B cell (primary cell): ENCODE data around the gene KMT2C. TPM values are rescaled to one million over a fixed set of nuclear protein-coding genes. Genes with fewer than 3 reads are reported as not detected.
"Not testable (repeated sequence)": the region's sequence is repeated elsewhere in the genome, so short reads cannot be mapped to it uniquely, and the experiment has no call there.

Experiments
- ATAC-seq: fragments of 200-7000 bp; cut with Tn5 transposase; one replicate; pipeline ENCODE4 v1.10.0; 2021; ENCODE audit warnings: low read depth, mild to moderate bottlenecking, moderate number of reproducible peaks, moderate library complexity
- CTCF ChIA-PET: fragments of 350-600 bp; sonication (Branson Sonifier 250); formaldehyde crosslinking; loops from one replicate; lab custom pipeline; 2021; ENCODE audit warnings: antibody characterized with exemption, inconsistent platforms; lab: Charles Lee
- POLR2A ChIA-PET: fragments of 350-600 bp; sonication (Branson Sonifier 250); formaldehyde crosslinking; loops from one replicate; lab custom pipeline; 2021; ENCODE audit warnings: antibody characterized with exemption; lab: Charles Lee
- DNase-seq: peaks from one replicate; pipeline ENCODE4 v3.0.0; 2013
- H2AFZ ChIP-seq: 2 replicates; pipeline ENCODE4 v1.6.1; 2012; ENCODE audit warnings: mild to moderate bottlenecking, low read depth, low read length; ENCODE audit not compliant: insufficient read depth, poor library complexity, severe bottlenecking
- H3K27ac ChIP-seq, 2 donors: 1 replicate in 1 of 2; 2 replicates in 1 of 2; pipeline ENCODE4 v1.5.1; 2012 to 2013; ENCODE audit warnings: low read length in 2 of 2, mild to moderate bottlenecking in 2 of 2, moderate library complexity in 1 of 2
- H3K27me3 ChIP-seq, 4 experiments: fragments of 200-600 bp in 1 of 4; sonication (generic) in 1 of 4; replicated peaks in 1 of 4; 1 replicate in 2 of 4; 2 replicates in 2 of 4; pipeline versions ENCODE4 v1.6.1 to v1.7.0; 2013 to 2016; ENCODE audit warnings: low read length in 3 of 4, mild to moderate bottlenecking in 2 of 4, mixed read lengths in 1 of 4, moderate library complexity in 1 of 4; ENCODE audit not compliant: insufficient read depth in 4 of 4, control insufficient read depth in 3 of 4; ENCODE audit errors: control extremely low read depth in 1 of 4
- H3K36me3 ChIP-seq, 2 experiments: replicated peaks in 1 of 2; 1 replicate in 1 of 2; 2 replicates in 1 of 2; pipeline versions ENCODE4 v1.6.1 to v1.7.1; 2013; ENCODE audit warnings: low read length in 1 of 2; ENCODE audit not compliant: insufficient read depth in 2 of 2, control insufficient read depth in 1 of 2; ENCODE audit errors: control extremely low read depth in 1 of 2, extremely low read depth in 1 of 2
- H3K4me1 ChIP-seq, 2 donors: fragments of 200-600 bp in 1 of 2; sonication (generic) in 1 of 2; 1 replicate in 1 of 2; 2 replicates in 1 of 2; pipeline versions ENCODE4 v1.5.1 to v1.6.1; 2013 to 2017; ENCODE audit warnings: low read length in 2 of 2; ENCODE audit not compliant: control insufficient read depth in 2 of 2, insufficient read depth in 2 of 2
- H3K4me2 ChIP-seq: replicated peaks from 2 replicates; pipeline ENCODE3; 2012; ENCODE audit warnings: mild to moderate bottlenecking, low read depth, low read length; ENCODE audit not compliant: poor library complexity, severe bottlenecking
- H3K4me3 ChIP-seq, 5 experiments: fragments of 200-600 bp in 1 of 5; sonication (generic) in 1 of 5; 1 replicate in 3 of 5; 2 replicates in 2 of 5; pipeline versions ENCODE4 v1.5.1 to v1.7.0; 2011 to 2016; ENCODE audit warnings: low read length in 4 of 5, mild to moderate bottlenecking in 4 of 5, low read depth in 2 of 5, control low read depth in 1 of 5, moderate library complexity in 1 of 5; ENCODE audit not compliant: insufficient read depth in 1 of 5; ENCODE audit errors: control extremely low read depth in 1 of 5, extremely low read depth in 1 of 5
- H3K79me2 ChIP-seq: fragments of 200-600 bp; sonication (generic); one replicate; pipeline ENCODE4 v1.6.0; 2016; ENCODE audit warnings: low read length; ENCODE audit not compliant: control insufficient read depth, insufficient read depth
- H3K9ac ChIP-seq: fragments of 200-600 bp; sonication (generic); 2 replicates; pipeline ENCODE4 v1.6.1; 2017; ENCODE audit warnings: mild to moderate bottlenecking, low read length, moderate library complexity
- H3K9me3 ChIP-seq, 3 donors: one replicate each; pipeline versions ENCODE4 v1.6.1 to v1.7.1; 2013; ENCODE audit warnings: low read length in 2 of 3; ENCODE audit not compliant: control insufficient read depth in 2 of 3, insufficient read depth in 1 of 3; ENCODE audit errors: control extremely low read depth in 1 of 3
- H4K20me1 ChIP-seq: 2 replicates; pipeline ENCODE4 v1.6.0; 2012; ENCODE audit warnings: mild to moderate bottlenecking, low read length; ENCODE audit not compliant: insufficient read depth, control insufficient read depth, poor library complexity, severe bottlenecking
- H3K27ac Mint-ChIP-seq: one replicate; pipeline ENCODE4 v1.8.0; 2021; ENCODE audit warnings: mixed read lengths
- H3K27me3 Mint-ChIP-seq: one replicate; pipeline ENCODE4 v1.8.0; 2021; ENCODE audit warnings: mixed read lengths
- H3K4me1 Mint-ChIP-seq: one replicate; pipeline ENCODE4 v1.8.0; 2021; ENCODE audit warnings: mixed read lengths
- H3K4me3 Mint-ChIP-seq: one replicate; pipeline ENCODE4 v1.8.0; 2021; ENCODE audit warnings: mixed read lengths
- H3K9me3 Mint-ChIP-seq: one replicate; pipeline ENCODE4 v1.8.0; 2022; ENCODE audit warnings: mixed read lengths; ENCODE audit not compliant: insufficient read depth
- EZH2 ChIP-seq: IDR thresholded peaks from 2 replicates; pipeline ENCODE4 v1.6.1; 2012; ENCODE audit warnings: borderline replicate concordance, low read depth, mild to moderate bottlenecking, moderate library complexity, low read length; ENCODE audit not compliant: insufficient read depth, poor library complexity, severe bottlenecking
- WGBS: methylation state at CpG from one replicate; pipeline ENCODE4 v1.1.5; 2013; ENCODE audit warnings: missing lambda C conversion rate; ENCODE audit not compliant: insufficient coverage; 5-methylcytosine and 5-hydroxymethylcytosine counted together
- intact Hi-C: fragments of 100-400 bp; cut with micrococcal nuclease; formaldehyde crosslinking; loops from one replicate; pipeline ENCODE4 v1.10.0; 2022
- polyA plus RNA-seq: library from polyadenylated mRNA; depleted of rRNA; stranded (reverse); fragments of >200 nt; gene quantifications from 2 replicates; pipeline ENCODE4 v1.2.3, GENCODE V29; 2012
- total RNA-seq, 2 donors: library from RNA; stranded (reverse); fragments of 120-200 nt in 1 of 2; gene quantifications; 1 replicate in 1 of 2; 2 replicates in 1 of 2; pipeline versions ENCODE4 v1.2.3 to v1.2.4, GENCODE V29; 2013 to 2022
- TF ChIP-seq, protein P1 (sequence below): fragments of 200-600 bp; IDR thresholded peaks from one replicate; pipeline ENCODE4 v1.8.0; 2022; ENCODE audit warnings: antibody characterized with exemption, mild to moderate bottlenecking

The KMT2C gene
- total and polyA plus RNA-seq, 2 donors (not counting 1 experiment from before 2014, with no cell fraction given) = 14.9 to 171 TPM

DNA sequence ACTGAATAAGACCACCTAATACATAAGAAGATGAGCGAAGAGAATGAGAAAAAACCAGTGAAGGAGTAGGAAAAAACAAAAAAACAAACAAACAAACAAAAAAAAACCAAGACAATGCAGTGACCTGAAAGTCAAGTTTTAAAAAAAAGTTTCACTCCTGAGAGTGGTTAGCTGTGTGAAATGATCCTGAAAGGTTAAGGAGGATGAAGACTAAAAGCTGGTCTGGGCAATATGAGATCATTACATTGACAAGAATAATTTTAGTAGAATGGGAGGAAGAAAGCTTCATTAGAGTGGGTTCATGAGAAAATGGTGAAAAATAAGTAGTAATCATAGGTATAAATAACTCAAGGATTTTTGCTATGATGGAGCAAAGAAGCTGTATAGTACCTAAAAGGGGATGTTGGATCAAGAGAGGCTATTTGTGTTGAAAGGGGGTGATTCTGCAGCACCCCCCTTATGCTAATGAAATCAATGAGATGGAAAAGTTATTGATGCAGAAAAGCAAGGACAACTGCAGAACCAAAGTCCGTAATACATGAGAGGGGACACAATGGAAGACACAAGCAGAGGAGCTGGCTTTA is 80.2 kb downstream of the KMT2C start:
- H3K4me3 ChIP-seq = no peak overlapping the region
- peaks cover 3 to 5% of the 10 kb centered on the region in 2 donors for H3K4me1 ChIP-seq
- H3K27ac ChIP-seq = no peak overlapping the region
- no peak overlapping the region for H3K9ac ChIP-seq
- no peaks in the 10 kb centered on the region for H3K9me3 Mint-ChIP-seq
- intact Hi-C loops = no loop called here
- peaks cover 22% of the 10 kb centered on the region for H3K4me1 Mint-ChIP-seq
- DNase-seq (no peak), ATAC-seq (no peak)
- peaks cover 69% of the 10 kb centered on the region for H3K79me2 ChIP-seq
- peaks cover 0 to 6% (median 0%) of the 10 kb centered on the region in 3 donors for H3K9me3 ChIP-seq
- ChIA-PET CTCF (no interaction called here), POLR2A (no interaction called here)
- no CpG with 5 or more reads among the region's 2 CpGs for WGBS
- H3K4me2 ChIP-seq = no peak overlapping the region
- H3K27me3 Mint-ChIP-seq = no peaks in the 10 kb centered on the region
- H4K20me1 ChIP-seq = peaks cover 29% of the 10 kb centered on the region
- no peak overlapping the region for H3K27ac Mint-ChIP-seq
- no peak overlapping the region for H2AFZ ChIP-seq
- TF ChIP-seq, protein P1, sequence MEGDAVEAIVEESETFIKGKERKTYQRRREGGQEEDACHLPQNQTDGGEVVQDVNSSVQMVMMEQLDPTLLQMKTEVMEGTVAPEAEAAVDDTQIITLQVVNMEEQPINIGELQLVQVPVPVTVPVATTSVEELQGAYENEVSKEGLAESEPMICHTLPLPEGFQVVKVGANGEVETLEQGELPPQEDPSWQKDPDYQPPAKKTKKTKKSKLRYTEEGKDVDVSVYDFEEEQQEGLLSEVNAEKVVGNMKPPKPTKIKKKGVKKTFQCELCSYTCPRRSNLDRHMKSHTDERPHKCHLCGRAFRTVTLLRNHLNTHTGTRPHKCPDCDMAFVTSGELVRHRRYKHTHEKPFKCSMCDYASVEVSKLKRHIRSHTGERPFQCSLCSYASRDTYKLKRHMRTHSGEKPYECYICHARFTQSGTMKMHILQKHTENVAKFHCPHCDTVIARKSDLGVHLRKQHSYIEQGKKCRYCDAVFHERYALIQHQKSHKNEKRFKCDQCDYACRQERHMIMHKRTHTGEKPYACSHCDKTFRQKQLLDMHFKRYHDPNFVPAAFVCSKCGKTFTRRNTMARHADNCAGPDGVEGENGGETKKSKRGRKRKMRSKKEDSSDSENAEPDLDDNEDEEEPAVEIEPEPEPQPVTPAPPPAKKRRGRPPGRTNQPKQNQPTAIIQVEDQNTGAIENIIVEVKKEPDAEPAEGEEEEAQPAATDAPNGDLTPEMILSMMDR = no peak
- no peak for TF ChIP-seq EZH2
- no peaks in the 10 kb centered on the region for H3K27me3 ChIP-seq
- peaks cover 13 to 32% of the 10 kb centered on the region in 2 experiments for H3K36me3 ChIP-seq
- H3K4me3 Mint-ChIP-seq = no peak overlapping the region

DNA sequence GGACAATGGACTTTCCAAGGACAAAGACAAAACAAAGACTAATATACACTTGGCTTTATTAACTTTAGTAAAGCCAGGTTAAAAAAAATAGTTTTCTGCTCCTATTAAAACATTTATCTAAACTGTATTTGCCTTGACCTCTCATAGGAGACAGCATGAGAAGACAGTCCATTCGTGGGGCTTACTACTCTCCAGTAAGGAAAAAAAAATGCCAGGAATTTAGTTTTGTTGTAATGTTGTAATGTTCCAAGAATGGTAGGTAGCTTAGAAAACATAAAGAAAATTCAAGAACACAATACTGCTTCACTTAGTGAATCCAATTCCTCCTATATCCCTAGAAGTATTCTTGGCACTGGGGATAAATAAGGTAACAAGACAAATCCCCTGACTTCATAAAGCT is 81.7 kb downstream of the KMT2C start:
- intact Hi-C loops = no loop called here

DNA sequence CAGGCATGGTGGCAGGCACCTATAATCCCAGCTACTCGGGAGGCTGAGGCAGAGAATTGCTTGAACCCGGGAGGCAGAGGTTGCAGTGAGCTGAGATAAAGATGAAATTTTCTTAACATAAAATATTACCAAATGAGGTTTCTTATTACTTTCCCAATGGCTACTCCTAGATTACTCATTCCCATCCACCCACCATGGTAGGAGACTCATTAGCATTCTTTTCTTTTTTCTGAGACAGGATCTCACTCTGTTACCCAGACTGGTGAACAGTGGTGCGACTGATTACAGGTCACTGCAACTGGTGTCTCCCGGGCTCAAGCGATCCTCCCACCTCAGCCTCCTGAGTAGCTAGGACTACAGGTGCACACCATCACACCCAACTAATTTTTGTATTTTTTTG is 82.5 kb downstream of the KMT2C start:
- intact Hi-C loops, H3K27ac Mint-ChIP-seq, H3K4me2 ChIP-seq, ATAC-seq, H3K4me1 ChIP-seq, H2AFZ ChIP-seq, H3K4me3 Mint-ChIP-seq, POLR2A ChIA-PET, H3K27me3 ChIP-seq, H3K9ac ChIP-seq, H3K9me3 Mint-ChIP-seq, H3K4me3 ChIP-seq, CTCF ChIA-PET, DNase-seq, H3K27ac ChIP-seq, H3K27me3 Mint-ChIP-seq: not testable (repeated sequence)
- 100% methylated on average over 1 of the region's 5 CpGs for WGBS
- Histone ChIP-seq H3K9me3 (peaks cover 0 to 14% (median 0%) of the 10 kb centered on the region in 3 donors), H4K20me1 (peaks cover 16% of the 10 kb centered on the region), H3K36me3 (peaks cover 16 to 41% of the 10 kb centered on the region in 2 experiments), H3K79me2 (peaks cover 59% of the 10 kb centered on the region)
- peaks cover 16% of the 10 kb centered on the region for H3K4me1 Mint-ChIP-seq

More for the DNA sequence above, 81.7 kb downstream of the KMT2C start:
- WGBS = no CpG with 5 or more reads among the region's 1 CpG
- H3K9me3 Mint-ChIP-seq = no peaks in the 10 kb centered on the region
- Histone ChIP-seq H3K79me2 (peaks cover 60% of the 10 kb centered on the region), H3K4me1 (peaks cover 3 to 5% of the 10 kb centered on the region in 2 donors), H2AFZ (no peak overlapping the region), H3K9me3 (peaks cover 0 to 8% (median 0%) of the 10 kb centered on the region in 3 donors), H3K4me2 (no peak overlapping the region), H3K4me3 (no peak overlapping the region), H3K9ac (no peak overlapping the region), H3K27me3 (no peaks in the 10 kb centered on the region), H3K36me3 (peaks cover 16 to 36% of the 10 kb centered on the region in 2 experiments), H3K27ac (no peak overlapping the region), H4K20me1 (peaks cover 22% of the 10 kb centered on the region)
- peaks cover 20% of the 10 kb centered on the region for H3K4me1 Mint-ChIP-seq
- no peaks in the 10 kb centered on the region for H3K27me3 Mint-ChIP-seq
- no peak for TF ChIP-seq EZH2
- TF ChIP-seq, protein P1 = no peak
- no peak overlapping the region for H3K4me3 Mint-ChIP-seq
- DNase-seq (no peak), ATAC-seq (no peak)
- H3K27ac Mint-ChIP-seq = no peak overlapping the region
- ChIA-PET POLR2A (no interaction called here), CTCF (no interaction called here)
